IMR-90 (cell line): ENCODE measurements around the gene SLC4A7. TPM values are rescaled to one million over a fixed set of nuclear protein-coding genes. Genes with fewer than 3 reads are reported as not detected.

Experiments
- ATAC-seq: fragments of 200-7000 bp; cut with Tn5 transposase; 2 replicates; pipeline ENCODE4 v1.9.1; 2020; ENCODE audit warnings: low read depth, mild to moderate bottlenecking, moderate library complexity
- BruUV-seq: library from RNA; stranded (reverse); fragments of 400-500 nt; replicated peaks from 2 replicates; lab custom pipeline; 2021; lab: Mats Ljungman, UMichigan
- CTCF ChIA-PET: fragments of 300-600 bp; formaldehyde crosslinking; extraction: SDS; loops from one replicate; lab custom pipeline; 2021; ENCODE audit warnings: antibody characterized with exemption; lab: Yijun Ruan, JAX
- POLR2A ChIA-PET: fragments of 300-600 bp; sonication (Branson Sonifier 250); formaldehyde crosslinking; loops from one replicate; lab custom pipeline; 2022; ENCODE audit warnings: antibody characterized with exemption; ENCODE audit not compliant: unreplicated experiment; lab: Charles Lee
- DNase-seq: peaks from one replicate; pipeline ENCODE4 v3.0.0; 2013
- H2AFZ ChIP-seq: replicated peaks from 2 replicates; pipeline ENCODE3; 2013; ENCODE audit warnings: low read length, mild to moderate bottlenecking; ENCODE audit not compliant: poor library complexity
- H2AK5ac ChIP-seq: 2 replicates; pipeline ENCODE4 v1.6.1; 2013; ENCODE audit warnings: low read depth, low read length, inconsistent platforms
- H2AK9ac ChIP-seq: replicated peaks from 2 replicates; pipeline ENCODE3; 2013; ENCODE audit warnings: mild to moderate bottlenecking, low read depth, low read length, moderate library complexity; ENCODE audit not compliant: poor library complexity
- H2BK120ac ChIP-seq: 2 replicates; pipeline ENCODE4 v1.6.1; 2013; ENCODE audit warnings: low read depth, low read length, inconsistent platforms
- H2BK15ac ChIP-seq: 3 replicates; pipeline ENCODE4 v1.6.1; 2013; ENCODE audit warnings: low read depth, low read length, inconsistent platforms
- H2BK20ac ChIP-seq: 2 replicates; pipeline ENCODE4 v1.6.1; 2013; ENCODE audit warnings: low read depth, mild to moderate bottlenecking, inconsistent platforms, low read length, moderate library complexity
- H2BK5ac ChIP-seq: 2 replicates; pipeline ENCODE4 v1.6.1; 2013; ENCODE audit warnings: mild to moderate bottlenecking, low read depth, low read length, inconsistent platforms; ENCODE audit not compliant: poor library complexity, severe bottlenecking
- H3K14ac ChIP-seq: replicated peaks from 2 replicates; pipeline ENCODE4 v1.6.1; 2013; ENCODE audit warnings: low read depth, low read length, inconsistent platforms
- H3K18ac ChIP-seq: 2 replicates; pipeline ENCODE4 v1.6.1; 2013; ENCODE audit warnings: low read depth, low read length, control low read depth
- H3K23ac ChIP-seq: 2 replicates; pipeline ENCODE4 v1.6.1; 2013; ENCODE audit warnings: low read depth, low read length, inconsistent platforms
- H3K27ac ChIP-seq: 2 replicates; pipeline ENCODE4 v1.5.1; 2013; ENCODE audit warnings: mild to moderate bottlenecking, control low read depth, low read length; ENCODE audit not compliant: insufficient read depth
- H3K27me3 ChIP-seq: 2 replicates; pipeline ENCODE4 v1.6.1; 2013; ENCODE audit warnings: low read length; ENCODE audit not compliant: control insufficient read depth, insufficient read depth
- H3K36me3 ChIP-seq: 2 replicates; pipeline ENCODE4 v1.6.1; 2013; ENCODE audit warnings: low read length, mixed read lengths; ENCODE audit not compliant: control insufficient read depth, insufficient read depth
- H3K4ac ChIP-seq: 2 replicates; pipeline ENCODE4 v1.6.1; 2013; ENCODE audit warnings: low read depth, low read length, inconsistent platforms
- H3K4me1 ChIP-seq: 2 replicates; pipeline ENCODE4 v1.6.1; 2013; ENCODE audit warnings: low read length, mixed read lengths; ENCODE audit not compliant: control insufficient read depth, insufficient read depth
- H3K4me2 ChIP-seq: 2 replicates; pipeline ENCODE4 v1.6.1; 2013; ENCODE audit warnings: low read depth, mild to moderate bottlenecking, control low read depth, low read length, moderate library complexity
- H3K4me3 ChIP-seq: 2 replicates; pipeline ENCODE4 v1.5.1; 2013; ENCODE audit warnings: low read depth, mild to moderate bottlenecking, control low read depth, low read length, moderate library complexity; ENCODE audit not compliant: insufficient read depth
- H3K56ac ChIP-seq: 2 replicates; pipeline ENCODE4 v1.6.1; 2013; ENCODE audit warnings: low read length, inconsistent platforms; ENCODE audit not compliant: insufficient read depth; ENCODE audit errors: extremely low read depth
- H3K79me1 ChIP-seq, 2 experiments: 2 replicates each; pipeline ENCODE4 v1.6.1; 2013; ENCODE audit warnings: low read length in 2 of 2, inconsistent platforms in 1 of 2, low read depth in 1 of 2
- H3K9ac ChIP-seq: 2 replicates; pipeline ENCODE4 v1.6.1; 2013; ENCODE audit warnings: low read depth, low read length, control low read depth
- H3K9me1 ChIP-seq: 2 replicates; pipeline ENCODE4 v1.6.1; 2013; ENCODE audit warnings: low read length, inconsistent platforms; ENCODE audit not compliant: insufficient read depth
- H3K9me3 ChIP-seq: 2 replicates; pipeline ENCODE4 v1.6.1; 2013; ENCODE audit warnings: low read length; ENCODE audit not compliant: control insufficient read depth, insufficient read depth
- H4K20me1 ChIP-seq: 2 replicates; pipeline ENCODE4 v1.6.1; 2013; ENCODE audit warnings: low read length, inconsistent platforms; ENCODE audit not compliant: insufficient read depth
- H4K5ac ChIP-seq: 2 replicates; pipeline ENCODE4 v1.6.1; 2013; ENCODE audit warnings: mild to moderate bottlenecking, low read depth, low read length, control low read depth
- H4K8ac ChIP-seq, 2 experiments: 2 replicates each; pipeline ENCODE4 v1.6.1; 2013; ENCODE audit warnings: low read depth in 2 of 2, low read length in 2 of 2, control low read depth in 1 of 2, inconsistent platforms in 1 of 2
- H4K91ac ChIP-seq: 2 replicates; pipeline ENCODE4 v1.6.1; 2013; ENCODE audit warnings: low read depth, low read length, inconsistent platforms; ENCODE audit not compliant: insufficient read depth
- BHLHE40 ChIP-seq: fragments of 150-350 bp; IDR thresholded peaks from 2 replicates; pipeline ENCODE4 v1.6.1; 2016; ENCODE audit warnings: mild to moderate bottlenecking, low read depth, low read length
- CEBPB ChIP-seq: IDR thresholded peaks from 2 replicates; pipeline ENCODE4 v1.6.1; 2012; ENCODE audit warnings: low read depth, low read length, improper control_type of control experiment
- CHD1 ChIP-seq: IDR thresholded peaks from 2 replicates; pipeline ENCODE4 v1.6.1; 2012; ENCODE audit warnings: low read depth, low read length, improper control_type of control experiment
- CTCF ChIP-seq: conservative IDR thresholded peaks from 2 replicates; pipeline ENCODE4 v1.5.1; 2012; ENCODE audit warnings: mild to moderate bottlenecking, low read depth, low read length, improper control_type of control experiment
- ELK1 ChIP-seq: fragments of 150-350 bp; IDR thresholded peaks from 2 replicates; pipeline ENCODE4 v1.6.1; 2016; ENCODE audit warnings: low read depth, mild to moderate bottlenecking, low read length, moderate library complexity, borderline replicate concordance
- FOS ChIP-seq: fragments of 150-350 bp; IDR thresholded peaks from 2 replicates; pipeline ENCODE4 v1.6.1; 2016; ENCODE audit warnings: low read depth, low read length
- MAFK ChIP-seq: IDR thresholded peaks from 2 replicates; pipeline ENCODE4 v1.6.1; 2012; ENCODE audit warnings: low read depth, low read length, improper control_type of control experiment
- MAZ ChIP-seq: IDR thresholded peaks from 2 replicates; pipeline ENCODE4 v1.6.1; 2012; ENCODE audit warnings: low read depth, mild to moderate bottlenecking, low read length, improper control_type of control experiment, moderate library complexity, borderline replicate concordance
- MXI1 ChIP-seq: IDR thresholded peaks from 2 replicates; pipeline ENCODE4 v1.6.1; 2012; ENCODE audit warnings: low read depth, mild to moderate bottlenecking, low read length, moderate library complexity, borderline replicate concordance
- NFE2L2 ChIP-seq: fragments of 150-350 bp; IDR thresholded peaks from 2 replicates; pipeline ENCODE4 v1.6.1; 2016; ENCODE audit warnings: low read depth, mild to moderate bottlenecking, low read length
- POLR2A ChIP-seq: IDR thresholded peaks from 2 replicates; pipeline ENCODE4 v1.6.1; 2012; ENCODE audit warnings: mild to moderate bottlenecking, low read depth, low read length
- RAD21 ChIP-seq: IDR thresholded peaks from 2 replicates; pipeline ENCODE4 v1.6.1; 2012; ENCODE audit warnings: low read length, improper control_type of control experiment
- RCOR1 ChIP-seq: IDR thresholded peaks from 2 replicates; pipeline ENCODE4 v1.6.1; 2012; ENCODE audit warnings: mild to moderate bottlenecking, low read length, improper control_type of control experiment; ENCODE audit not compliant: insufficient replicate concordance
- RFX5 ChIP-seq: IDR thresholded peaks from 2 replicates; pipeline ENCODE4 v1.8.0; 2012; ENCODE audit warnings: low read depth, mild to moderate bottlenecking, low read length, moderate library complexity
- SMC3 ChIP-seq: fragments of 150-350 bp; IDR thresholded peaks from 2 replicates; pipeline ENCODE4 v1.6.1; 2016; ENCODE audit warnings: low read depth, mild to moderate bottlenecking, antibody characterized with exemption, low read length, moderate library complexity
- USF2 ChIP-seq: fragments of 150-350 bp; IDR thresholded peaks from 2 replicates; pipeline ENCODE4 v1.6.1; 2017; ENCODE audit warnings: mild to moderate bottlenecking, antibody characterized with exemption, low read length, low read depth
- WGBS, 2 experiments: methylation state at CpG; one replicate each; pipeline versions ENCODE4 v1.1.5 to v1.1.7; 2013; ENCODE audit warnings: missing lambda C conversion rate in 2 of 2; ENCODE audit not compliant: insufficient read length in 1 of 2; ENCODE audit errors: extremely low coverage in 2 of 2; 5-methylcytosine and 5-hydroxymethylcytosine counted together
- dilution Hi-C: fragments of 300-500 bp; cut with HindIII; formaldehyde crosslinking; loops from one replicate; pipeline ENCODE4 v1.14.3; 2018; ENCODE audit warnings: low sequenced_read_pairs; ENCODE audit not compliant: unreplicated experiment
- in situ Hi-C: fragments of 300-500 bp; cut with MboI; formaldehyde crosslinking; loops from 3 replicates; pipeline ENCODE4 v1.14.3; 2019; ENCODE audit warnings: low sequenced_read_pairs, inconsistent platforms, mixed read lengths
- intact Hi-C: fragments of 100-400 bp; cut with micrococcal nuclease; formaldehyde crosslinking; loops from 2 replicates; pipeline ENCODE4 v1.10.0; 2022
- polyA plus RNA-seq, 3 experiments: library from polyadenylated mRNA; depleted of rRNA; stranded (reverse); fragments of >200 nt; gene quantifications; 2 replicates each; pipeline ENCODE4 v1.2.3, GENCODE V29; 2012; ENCODE audit warnings: low replicate concordance in 1 of 3
- total RNA-seq: library from RNA; depleted of rRNA; stranded (reverse); fragments of >200 nt; gene quantifications from 2 replicates; pipeline ENCODE4 v1.2.3, GENCODE V29; 2012

Gene SLC4A7
- total and polyA plus RNA-seq, 2 of the 4 experiments (the other 2 are of a cell fraction) = 17.7 to 50.4 TPM

GRCh38 chr3:27425896-27426565 is 58.2 kb downstream of the SLC4A7 start:
- no peak overlapping the region for H2AFZ ChIP-seq
- no peaks in the 10 kb centered on the region for H3K27me3 ChIP-seq
- no peak overlapping the region for H4K5ac ChIP-seq
- H2BK15ac ChIP-seq = no peak overlapping the region
- H3K23ac ChIP-seq = 0 out of 2 replicates have a peak overlapping the region, but pooled peaks have one; percentile 17
- no peak overlapping the region for H3K4me3 ChIP-seq
- no peak overlapping the region for H4K91ac ChIP-seq
- H3K36me3 ChIP-seq = peaks cover 19% of the 10 kb centered on the region
- H2BK5ac ChIP-seq = no peak overlapping the region
- no peak overlapping the region for H4K8ac ChIP-seq
- no peak overlapping the region for H3K27ac ChIP-seq
- DNase-seq (no peak), ATAC-seq (no peak)
- BruUV-seq = no TSS peak
- no peak overlapping the region for H3K4me2 ChIP-seq
- WGBS, 2 experiments = 100% methylated on average over 6 of the region's 8 CpGs; no CpG with 5 or more reads in 1 of the 2 experiments
- intact Hi-C loops = no loop called here
- peaks cover 9% of the 10 kb centered on the region for H4K20me1 ChIP-seq
- H2BK20ac ChIP-seq = no peak overlapping the region
- H2AK5ac ChIP-seq = no peak overlapping the region
- ChIA-PET CTCF (interaction anchor here (0.6 kb wide), 1 partner anchor 380 kb away, joined by 5 read pairs; no protein-coding TSS in a partner anchor), POLR2A (no interaction called here)
- peaks cover 8% of the 10 kb centered on the region for H3K9me1 ChIP-seq
- H3K4me1 ChIP-seq = peaks cover 2% of the 10 kb centered on the region
- H2AK9ac ChIP-seq = no peak overlapping the region
- H3K56ac ChIP-seq = no peak overlapping the region
- no peak overlapping the region for H3K9ac ChIP-seq
- no peak overlapping the region for H3K4ac ChIP-seq
- in situ Hi-C loops = no loop called here
- H2BK120ac ChIP-seq = no peak overlapping the region
- no peak overlapping the region for H3K14ac ChIP-seq
- H3K18ac ChIP-seq = no peak overlapping the region
- H3K79me1 ChIP-seq = peaks cover 17 to 34% of the 10 kb centered on the region in 2 experiments
- dilution Hi-C loops = no loop called here
- H3K9me3 ChIP-seq = no peaks in the 10 kb centered on the region
- TF ChIP-seq CTCF (no peak), MAFK (no peak), RFX5 (no peak), MAZ (no peak), POLR2A (no peak), ELK1 (no peak), USF2 (no peak), FOS (no peak), RCOR1 (no peak), SMC3 (no peak), CEBPB (no peak), NFE2L2 (no peak), CHD1 (no peak), RAD21 (no peak), MXI1 (no peak), BHLHE40 (no peak)
